A549 (cell line): ENCODE results near the gene HMG20A.

Experiments used
- MAZ ChIP-seq: fragments of 150-350 bp; IDR thresholded peaks from 2 replicates; pipeline ENCODE4 v1.6.1; 2014; ENCODE audit warnings: antibody characterized with exemption, low read depth, low read length, borderline replicate concordance
- POLR2A ChIP-seq: IDR thresholded peaks from 2 replicates; pipeline ENCODE4 v1.6.1; 2012; ENCODE audit warnings: mild to moderate bottlenecking, low read length
- POLR2AphosphoS2 ChIP-seq: conservative IDR thresholded peaks from 2 replicates; pipeline ENCODE4 v1.6.1; 2012; ENCODE audit warnings: low read length, improper control_type of control experiment, inconsistent platforms
- TF ChIP-seq, protein P1 (sequence below): IDR thresholded peaks from 2 replicates; pipeline ENCODE4 v1.6.1; 2012
- TF ChIP-seq, protein P2 (sequence below): fragments of >200 bp; sonication (Bioruptor Twin); formaldehyde crosslinking; IDR thresholded peaks from 3 replicates; pipeline ENCODE4 v1.5.1; 2016

DNA sequence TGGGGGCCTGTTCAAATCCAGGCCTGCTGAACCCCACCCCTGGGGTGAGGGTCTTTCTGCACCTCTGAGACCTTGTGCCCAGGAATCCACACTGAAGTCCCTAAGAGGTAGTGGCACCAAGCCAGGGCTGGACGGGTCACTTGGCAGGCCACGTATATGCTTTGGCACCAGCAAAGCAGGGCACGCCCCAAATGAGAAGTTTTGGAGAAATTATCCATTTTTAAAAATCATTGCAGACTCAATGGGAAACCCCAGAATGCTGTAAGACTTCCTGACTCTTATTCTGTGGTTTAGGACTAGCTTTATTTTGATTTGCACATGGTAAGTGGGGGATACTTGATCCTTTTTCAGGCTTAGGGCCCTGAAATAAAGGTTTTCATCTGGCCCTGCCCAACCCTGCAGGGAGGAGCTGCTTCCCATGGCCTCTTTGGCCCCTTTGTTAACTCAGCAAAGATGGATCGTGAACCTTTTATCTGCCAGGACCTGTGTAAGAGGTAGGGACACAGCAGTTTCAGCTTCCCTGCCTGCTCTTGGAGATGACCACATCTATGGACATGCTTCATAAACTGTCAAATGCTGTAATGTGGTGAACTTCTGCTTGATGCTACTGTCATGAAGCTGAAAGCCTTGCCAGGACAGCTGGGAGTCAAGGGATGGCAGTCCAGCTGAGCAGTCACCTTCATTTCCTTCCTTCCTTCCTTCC lies 88.0 kb downstream of the HMG20A start:
- TF ChIP-seq POLR2A (no peak), MAZ (no peak), POLR2AphosphoS2 (no peak)
- TF ChIP-seq, protein P1, sequence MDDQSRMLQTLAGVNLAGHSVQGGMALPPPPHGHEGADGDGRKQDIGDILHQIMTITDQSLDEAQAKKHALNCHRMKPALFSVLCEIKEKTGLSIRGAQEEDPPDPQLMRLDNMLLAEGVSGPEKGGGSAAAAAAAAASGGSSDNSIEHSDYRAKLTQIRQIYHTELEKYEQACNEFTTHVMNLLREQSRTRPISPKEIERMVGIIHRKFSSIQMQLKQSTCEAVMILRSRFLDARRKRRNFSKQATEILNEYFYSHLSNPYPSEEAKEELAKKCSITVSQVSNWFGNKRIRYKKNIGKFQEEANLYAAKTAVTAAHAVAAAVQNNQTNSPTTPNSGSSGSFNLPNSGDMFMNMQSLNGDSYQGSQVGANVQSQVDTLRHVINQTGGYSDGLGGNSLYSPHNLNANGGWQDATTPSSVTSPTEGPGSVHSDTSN = no peak
- TF ChIP-seq, protein P2, sequence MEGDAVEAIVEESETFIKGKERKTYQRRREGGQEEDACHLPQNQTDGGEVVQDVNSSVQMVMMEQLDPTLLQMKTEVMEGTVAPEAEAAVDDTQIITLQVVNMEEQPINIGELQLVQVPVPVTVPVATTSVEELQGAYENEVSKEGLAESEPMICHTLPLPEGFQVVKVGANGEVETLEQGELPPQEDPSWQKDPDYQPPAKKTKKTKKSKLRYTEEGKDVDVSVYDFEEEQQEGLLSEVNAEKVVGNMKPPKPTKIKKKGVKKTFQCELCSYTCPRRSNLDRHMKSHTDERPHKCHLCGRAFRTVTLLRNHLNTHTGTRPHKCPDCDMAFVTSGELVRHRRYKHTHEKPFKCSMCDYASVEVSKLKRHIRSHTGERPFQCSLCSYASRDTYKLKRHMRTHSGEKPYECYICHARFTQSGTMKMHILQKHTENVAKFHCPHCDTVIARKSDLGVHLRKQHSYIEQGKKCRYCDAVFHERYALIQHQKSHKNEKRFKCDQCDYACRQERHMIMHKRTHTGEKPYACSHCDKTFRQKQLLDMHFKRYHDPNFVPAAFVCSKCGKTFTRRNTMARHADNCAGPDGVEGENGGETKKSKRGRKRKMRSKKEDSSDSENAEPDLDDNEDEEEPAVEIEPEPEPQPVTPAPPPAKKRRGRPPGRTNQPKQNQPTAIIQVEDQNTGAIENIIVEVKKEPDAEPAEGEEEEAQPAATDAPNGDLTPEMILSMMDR = no peak
